HFFc6 (cell line): ENCODE data around the gene SBF1. TPM values are rescaled to one million over a fixed set of nuclear protein-coding genes. Genes with fewer than 3 reads are reported as not detected.

ENCODE experiments used
- DNase-seq: peaks from one replicate; pipeline ENCODE4 v3.0.0-alpha.2; 2018
- H3K27ac Mint-ChIP-seq: 2 replicates; pipeline ENCODE4 v1.8.0; 2020; ENCODE audit warnings: mild to moderate bottlenecking, mixed read lengths
- H3K27me3 Mint-ChIP-seq: 2 replicates; pipeline ENCODE4 v1.8.0; 2021; ENCODE audit warnings: mild to moderate bottlenecking, moderate library complexity, mixed read lengths; ENCODE audit not compliant: insufficient read depth
- H3K36me3 Mint-ChIP-seq: 2 replicates; pipeline ENCODE4 v1.8.0; 2021; ENCODE audit warnings: low read depth, mixed read lengths
- H3K4me1 Mint-ChIP-seq: 2 replicates; pipeline ENCODE4 v1.8.0; 2020; ENCODE audit warnings: low read depth, mixed read lengths
- H3K4me3 Mint-ChIP-seq: 2 replicates; pipeline ENCODE4 v1.8.0; 2020; ENCODE audit warnings: mild to moderate bottlenecking, moderate library complexity, mixed read lengths
- H3K9me3 Mint-ChIP-seq: 2 replicates; pipeline ENCODE4 v1.8.0; 2020; ENCODE audit warnings: mild to moderate bottlenecking, mixed read lengths
- total RNA-seq, 6 experiments: library from RNA; stranded (reverse); fragmentation: NEBNext Ultra II Directional; extraction: Animal tissue kit (Norgen Biotek cat#: 25700); gene quantifications; 2 replicates in 1 of 6; 3 replicates in 5 of 6; pipeline ENCODE4 v1.2.3, GENCODE V29; 2021
- TF ChIP-seq, protein P1 (sequence below): fragments of 200-600 bp; sonication (generic); IDR thresholded peaks from 2 replicates; pipeline ENCODE4 v1.5.0; 2021; ENCODE audit warnings: antibody characterized with exemption, mild to moderate bottlenecking

Gene SBF1
- total RNA-seq, 6 experiments from 2014 or later: 63.9 to 76.7 (median 71.2) TPM

DNA sequence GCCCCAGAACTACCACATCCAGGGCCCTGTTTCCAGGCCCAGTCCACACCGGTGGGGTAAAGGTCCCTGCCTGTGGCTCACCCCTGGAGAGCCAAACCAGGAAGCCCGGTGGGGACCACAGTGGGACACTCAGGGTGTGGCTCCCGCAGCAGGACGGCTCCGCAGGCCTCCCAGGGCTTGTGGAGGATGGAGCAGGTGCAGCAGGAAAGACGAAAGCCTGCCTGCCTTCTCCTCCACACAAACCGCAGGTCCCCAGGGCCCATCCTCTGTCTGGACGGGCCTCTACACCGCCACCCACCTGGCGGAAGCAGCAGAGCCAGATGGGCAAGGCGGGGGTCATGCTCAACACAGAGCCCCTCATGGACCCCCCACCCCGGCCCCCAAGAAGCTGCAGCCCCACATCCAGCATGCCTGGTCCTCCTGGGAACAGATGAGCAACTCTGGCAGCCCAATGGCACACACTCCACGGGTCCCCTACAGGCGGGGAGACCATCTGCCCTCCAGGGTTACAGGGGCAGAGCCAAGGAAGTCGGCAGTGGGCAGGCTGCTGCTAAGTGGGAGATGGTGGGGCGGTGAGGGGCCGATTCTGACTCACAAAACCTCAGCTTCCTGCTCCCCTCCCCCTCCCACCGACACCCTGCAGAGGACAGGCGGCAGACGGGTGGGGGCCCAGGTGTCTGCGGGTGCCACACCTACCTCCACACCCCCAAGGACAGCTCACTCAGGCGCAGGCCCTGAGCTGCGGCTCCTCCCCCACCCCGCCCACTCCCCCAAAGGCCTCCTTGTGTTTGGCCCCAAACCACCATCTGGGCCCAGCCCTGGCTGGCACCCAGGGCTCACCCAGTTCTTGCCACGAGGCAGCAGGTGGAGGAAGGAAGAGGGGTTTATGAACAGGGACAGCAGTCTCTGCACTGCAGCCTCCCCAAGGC lies 5.2 kb downstream of the SBF1 start:
- DNase-seq: no peak
- TF ChIP-seq, protein P1, sequence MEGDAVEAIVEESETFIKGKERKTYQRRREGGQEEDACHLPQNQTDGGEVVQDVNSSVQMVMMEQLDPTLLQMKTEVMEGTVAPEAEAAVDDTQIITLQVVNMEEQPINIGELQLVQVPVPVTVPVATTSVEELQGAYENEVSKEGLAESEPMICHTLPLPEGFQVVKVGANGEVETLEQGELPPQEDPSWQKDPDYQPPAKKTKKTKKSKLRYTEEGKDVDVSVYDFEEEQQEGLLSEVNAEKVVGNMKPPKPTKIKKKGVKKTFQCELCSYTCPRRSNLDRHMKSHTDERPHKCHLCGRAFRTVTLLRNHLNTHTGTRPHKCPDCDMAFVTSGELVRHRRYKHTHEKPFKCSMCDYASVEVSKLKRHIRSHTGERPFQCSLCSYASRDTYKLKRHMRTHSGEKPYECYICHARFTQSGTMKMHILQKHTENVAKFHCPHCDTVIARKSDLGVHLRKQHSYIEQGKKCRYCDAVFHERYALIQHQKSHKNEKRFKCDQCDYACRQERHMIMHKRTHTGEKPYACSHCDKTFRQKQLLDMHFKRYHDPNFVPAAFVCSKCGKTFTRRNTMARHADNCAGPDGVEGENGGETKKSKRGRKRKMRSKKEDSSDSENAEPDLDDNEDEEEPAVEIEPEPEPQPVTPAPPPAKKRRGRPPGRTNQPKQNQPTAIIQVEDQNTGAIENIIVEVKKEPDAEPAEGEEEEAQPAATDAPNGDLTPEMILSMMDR: no peak
- Mint-ChIP-seq H3K4me1 (peaks cover 28% of the 10 kb centered on the region), H3K27ac (peak overlapping the region; percentile 40; the same call in 1 of the 2 replicates), H3K27me3 (peaks cover 5% of the 10 kb centered on the region), H3K4me3 (no peak overlapping the region), H3K9me3 (no peaks in the 10 kb centered on the region), H3K36me3 (peaks cover 4% of the 10 kb centered on the region; the same call in 1 of the 2 replicates)

DNA sequence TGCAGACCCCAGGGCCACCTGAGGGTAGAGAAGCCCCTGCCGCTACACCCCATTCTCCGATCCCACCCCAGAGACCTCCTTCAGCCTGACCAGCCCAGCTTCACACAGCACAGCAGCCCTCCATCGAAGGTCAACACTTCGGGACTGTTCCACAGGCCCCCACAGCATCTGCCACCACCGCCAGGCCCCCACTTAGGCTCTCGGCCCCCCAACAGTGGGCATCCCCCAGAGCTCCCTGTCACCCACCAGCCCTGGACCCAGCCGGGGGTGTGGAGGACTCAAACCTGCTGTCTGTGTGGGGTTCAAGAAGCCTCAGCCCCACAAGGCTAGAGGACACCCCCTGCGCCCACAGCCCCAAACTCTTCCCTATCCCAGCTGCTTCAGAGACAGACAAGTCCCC lies 6.2 kb downstream of the SBF1 start:
- Mint-ChIP-seq H3K4me1 (peaks cover 21% of the 10 kb centered on the region), H3K27ac (no peak overlapping the region), H3K4me3 (no peak overlapping the region), H3K9me3 (no peaks in the 10 kb centered on the region), H3K36me3 (peaks cover 7% of the 10 kb centered on the region; the same call in 1 of the 2 replicates), H3K27me3 (peaks cover 5% of the 10 kb centered on the region)
- DNase-seq: no peak
- TF ChIP-seq, protein P1: no peak

DNA sequence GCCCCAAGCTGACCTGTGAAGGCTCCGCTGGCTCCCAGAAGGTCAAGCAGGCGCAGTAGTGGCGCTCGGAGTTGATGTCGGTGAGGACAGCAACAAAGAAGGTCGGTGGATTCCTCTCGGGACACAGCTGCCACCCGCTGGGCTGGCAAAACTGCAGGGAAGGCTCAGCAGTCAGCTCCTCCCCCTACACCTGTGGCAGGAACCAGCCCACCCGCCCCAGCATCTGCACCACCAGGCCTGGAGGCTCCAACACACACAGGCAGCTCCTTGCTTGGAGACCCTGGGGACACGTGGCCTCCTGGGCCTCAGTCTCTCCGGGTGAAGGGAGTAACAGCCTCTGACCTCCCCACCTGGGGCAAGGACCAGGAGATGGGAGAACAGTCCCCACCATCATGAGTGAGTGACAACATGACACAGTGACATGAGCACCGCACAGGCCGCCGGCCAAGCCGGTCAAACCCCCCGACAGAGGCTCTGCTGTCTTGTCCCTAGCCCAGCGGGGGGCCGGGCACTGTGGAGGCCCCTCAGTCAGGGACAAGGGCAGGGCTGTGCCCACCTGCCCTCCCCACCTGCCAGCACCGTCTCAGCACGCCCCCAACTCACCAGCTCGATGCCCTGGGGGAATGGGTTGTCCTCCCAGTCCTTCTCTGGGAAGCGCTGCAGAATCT lies 6.9 kb downstream of the SBF1 start:
- no peak for DNase-seq
- peaks cover 8% of the 10 kb centered on the region; the same call in 1 of the 2 replicates for H3K36me3 Mint-ChIP-seq
- H3K4me1 Mint-ChIP-seq: peaks cover 14% of the 10 kb centered on the region
- H3K27ac Mint-ChIP-seq: no peak overlapping the region
- no peak overlapping the region for H3K4me3 Mint-ChIP-seq
- peaks cover 3% of the 10 kb centered on the region for H3K27me3 Mint-ChIP-seq
- H3K9me3 Mint-ChIP-seq: no peaks in the 10 kb centered on the region
- TF ChIP-seq, protein P1: no peak

DNA sequence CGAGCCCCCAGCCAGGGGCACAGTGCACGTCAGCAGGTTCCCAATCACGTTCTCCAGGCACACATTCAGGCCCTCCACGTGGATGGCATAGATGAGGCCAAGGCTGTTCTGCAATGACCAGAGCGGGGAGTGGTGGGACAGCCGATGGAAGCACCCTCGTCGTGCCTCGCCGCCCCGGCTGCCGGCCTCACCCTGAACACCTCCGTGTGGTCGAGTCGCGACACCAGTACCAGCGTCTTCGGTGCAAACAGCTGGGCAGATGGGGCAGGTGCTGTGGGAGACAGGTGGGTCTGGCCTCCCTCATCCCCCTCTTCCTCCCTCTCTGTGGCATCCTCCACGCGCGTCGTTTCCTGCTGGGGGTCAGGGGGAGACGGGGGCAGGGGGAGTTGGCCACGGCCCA lies 7.5 kb downstream of the SBF1 start:
- TF ChIP-seq, protein P1: no peak
- H3K4me1 Mint-ChIP-seq: peaks cover 11% of the 10 kb centered on the region
- H3K9me3 Mint-ChIP-seq: no peaks in the 10 kb centered on the region
- peaks cover 8% of the 10 kb centered on the region; the same call in 1 of the 2 replicates for H3K36me3 Mint-ChIP-seq
- H3K27ac Mint-ChIP-seq: no peak overlapping the region
- no peak for DNase-seq
- H3K4me3 Mint-ChIP-seq: no peak overlapping the region
- H3K27me3 Mint-ChIP-seq: peaks cover 2% of the 10 kb centered on the region; the same call in 1 of the 2 replicates

DNA sequence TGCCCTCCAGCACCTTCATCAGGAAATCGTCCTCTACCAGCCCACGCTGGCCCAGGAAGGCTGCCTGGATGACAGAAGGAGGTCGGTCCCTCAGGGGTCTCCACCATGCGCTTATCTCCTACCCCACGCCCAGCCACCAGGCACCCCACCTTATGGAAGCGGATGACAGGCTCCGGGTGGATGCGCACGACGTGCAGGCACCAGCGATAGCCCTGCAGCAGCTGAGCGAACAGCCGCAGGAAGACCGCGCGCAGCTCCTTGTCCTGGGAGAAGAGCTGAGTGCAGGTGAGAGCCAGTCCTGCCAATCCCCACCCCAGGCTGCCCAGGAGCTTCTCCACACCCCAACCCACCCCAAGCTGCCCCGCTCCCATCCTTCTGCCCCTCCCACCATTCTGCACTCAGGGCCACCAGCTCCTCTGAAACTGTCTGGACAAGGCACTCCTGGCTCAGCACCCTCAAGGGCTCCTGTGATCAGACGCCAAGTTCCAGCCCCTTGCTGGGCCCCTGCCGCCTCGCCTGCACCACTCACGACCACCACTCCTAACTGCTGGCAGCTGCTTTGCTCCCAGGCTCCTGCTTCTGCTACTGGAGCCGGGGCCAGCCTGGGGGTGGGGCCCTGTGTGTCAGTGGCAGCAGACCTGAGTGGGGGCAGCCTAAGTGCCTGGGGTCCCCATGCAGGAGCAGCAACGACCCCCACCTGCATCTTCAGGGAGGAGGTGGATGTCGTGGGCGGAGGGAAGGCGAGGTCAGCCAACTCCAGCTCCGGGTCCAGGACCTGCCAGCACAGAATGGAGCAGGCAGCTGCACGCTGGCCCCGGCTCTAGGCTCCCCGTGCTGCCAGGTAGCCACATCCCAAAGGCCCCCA lies 9.5 kb downstream of the SBF1 start:
- DNase-seq: no peak
- Mint-ChIP-seq H3K4me3 (no peak overlapping the region), H3K27ac (no peak overlapping the region), H3K36me3 (peaks cover 8% of the 10 kb centered on the region; the same call in 1 of the 2 replicates), H3K4me1 (peaks cover 3% of the 10 kb centered on the region), H3K9me3 (no peaks in the 10 kb centered on the region), H3K27me3 (no peaks in the 10 kb centered on the region)
- TF ChIP-seq, protein P1: no peak
